Measurements from ENCODE around the gene RNF150. TPM values are rescaled to one million over a fixed set of nuclear protein-coding genes. Genes with fewer than 3 reads are reported as not detected.

The RNF150 gene
- total RNA-seq, 1 experiment from 2014 or later: 15.3 TPM

DNA sequence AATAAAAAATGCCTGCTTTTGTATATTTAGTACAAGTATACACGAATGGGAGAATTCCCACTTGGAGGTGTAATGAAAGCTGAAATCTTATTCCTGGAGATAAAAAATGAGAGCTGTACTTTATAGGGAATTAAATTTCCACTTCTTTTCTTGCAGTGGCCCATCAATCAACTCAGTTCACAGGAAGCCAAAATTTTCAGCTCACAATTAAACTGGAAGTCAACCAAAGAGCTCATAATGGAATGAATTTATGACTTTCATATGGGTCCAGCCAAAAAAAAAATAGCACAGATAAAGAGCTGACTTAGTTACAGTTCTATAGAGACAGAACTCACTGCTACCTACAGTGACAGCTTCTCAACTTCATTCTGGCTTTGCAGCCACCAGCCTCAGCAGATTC is 261.9 kb downstream of the RNF150 start:
- in situ Hi-C loops (cut with HindIII; ENCODE audit: low pct_unique_long_range_greater_than_20kb, low sequenced_read_pairs): no loop called here
- no peak for DNase-seq (ENCODE audit: low read depth, low spot score)

DNA sequence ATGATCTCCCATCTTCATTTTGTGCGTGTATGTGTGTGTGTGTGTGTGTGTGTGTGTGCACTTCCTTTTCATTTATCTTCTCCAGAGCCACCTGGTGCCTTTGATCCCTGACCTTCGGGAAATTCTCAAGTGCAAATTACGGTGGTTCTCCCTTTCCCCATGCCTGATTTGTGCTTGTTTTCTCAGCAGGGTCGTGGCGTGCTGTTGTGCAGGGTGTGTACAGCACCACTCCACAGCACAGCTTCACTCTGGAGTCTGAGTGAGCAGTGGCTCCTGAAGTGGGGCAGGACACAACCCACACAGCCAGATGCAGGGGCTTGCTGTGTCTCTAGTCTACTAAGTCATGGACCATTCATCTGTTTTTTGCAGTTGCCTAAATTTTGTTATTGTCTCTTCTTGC is 262.8 kb downstream of the RNF150 start:
- DNase-seq (ENCODE audit: low read depth, low spot score): no peak
- in situ Hi-C loops (cut with HindIII; ENCODE audit: low pct_unique_long_range_greater_than_20kb, low sequenced_read_pairs): no loop called here

DNA sequence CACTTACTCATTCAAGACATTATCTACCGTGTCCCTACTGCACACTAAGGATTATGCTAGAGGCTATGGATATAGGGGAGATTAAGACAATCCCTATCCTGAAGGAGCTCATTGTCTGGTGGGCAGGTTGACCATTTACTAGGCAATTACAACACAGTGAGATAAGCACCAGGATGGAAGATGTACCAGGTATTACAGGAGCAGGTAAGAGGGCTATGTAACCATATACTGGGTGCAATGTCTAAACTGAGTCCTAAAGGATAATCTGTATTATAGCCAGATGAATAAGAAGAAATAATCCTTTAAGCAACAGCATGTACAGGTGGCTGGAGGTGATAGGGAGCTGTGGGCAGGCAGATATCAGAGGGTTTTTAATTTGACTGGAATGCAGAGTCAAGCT is 263.8 kb downstream of the RNF150 start:
- in situ Hi-C loops (cut with HindIII; ENCODE audit: low pct_unique_long_range_greater_than_20kb, low sequenced_read_pairs): no loop called here
- no peak for DNase-seq (ENCODE audit: low read depth, low spot score)

DNA sequence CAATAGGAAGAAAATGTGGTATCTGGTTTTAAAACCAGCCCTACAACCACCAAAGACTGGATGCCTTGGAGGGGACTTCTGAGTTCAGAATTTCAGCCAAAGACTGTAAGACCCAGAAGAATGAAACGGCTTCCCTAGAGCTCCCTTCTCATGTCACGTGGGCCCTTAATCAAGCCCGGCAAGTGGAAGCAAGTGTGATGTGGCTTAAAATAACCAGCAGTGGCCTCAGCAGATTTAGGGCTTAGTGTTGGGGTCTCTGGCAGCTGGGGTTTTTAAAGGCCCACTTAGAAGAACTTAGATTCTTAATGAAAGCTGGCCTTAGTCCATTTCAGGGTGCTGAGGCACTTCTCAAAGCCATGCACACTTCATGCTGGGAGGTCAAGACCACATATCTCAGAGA is 265.9 kb downstream of the RNF150 start:
- DNase-seq (ENCODE audit: low read depth, low spot score): no peak
- in situ Hi-C loops (cut with HindIII; ENCODE audit: low pct_unique_long_range_greater_than_20kb, low sequenced_read_pairs): no loop called here

DNA sequence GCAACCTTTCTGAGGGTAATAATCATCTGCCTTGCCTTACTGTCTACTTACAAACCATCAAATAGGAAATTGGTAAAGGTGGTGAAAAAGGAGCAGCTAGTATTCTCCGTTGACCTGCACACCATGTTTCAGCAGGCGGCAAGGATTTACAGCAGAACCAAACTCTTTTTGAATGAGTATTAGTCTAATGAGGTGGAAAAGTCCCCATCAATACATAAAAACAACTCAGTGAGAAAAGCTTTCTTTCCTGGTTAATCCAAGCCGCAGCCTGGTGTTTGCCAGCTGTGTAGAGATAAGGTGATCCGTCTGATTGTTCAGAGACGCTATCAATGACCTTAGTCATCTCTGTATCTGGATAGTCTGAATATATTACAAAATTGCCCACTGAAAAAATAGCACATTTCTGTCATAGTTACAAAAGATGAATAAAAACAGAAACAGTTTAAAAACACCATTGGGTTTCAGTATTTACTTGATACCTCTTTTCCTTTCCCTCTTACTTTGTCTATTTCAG is 266.7 kb downstream of the RNF150 start:
- in situ Hi-C loops (cut with HindIII; ENCODE audit: low pct_unique_long_range_greater_than_20kb, low sequenced_read_pairs): no loop called here
- no peak for DNase-seq (ENCODE audit: low read depth, low spot score)

DNA sequence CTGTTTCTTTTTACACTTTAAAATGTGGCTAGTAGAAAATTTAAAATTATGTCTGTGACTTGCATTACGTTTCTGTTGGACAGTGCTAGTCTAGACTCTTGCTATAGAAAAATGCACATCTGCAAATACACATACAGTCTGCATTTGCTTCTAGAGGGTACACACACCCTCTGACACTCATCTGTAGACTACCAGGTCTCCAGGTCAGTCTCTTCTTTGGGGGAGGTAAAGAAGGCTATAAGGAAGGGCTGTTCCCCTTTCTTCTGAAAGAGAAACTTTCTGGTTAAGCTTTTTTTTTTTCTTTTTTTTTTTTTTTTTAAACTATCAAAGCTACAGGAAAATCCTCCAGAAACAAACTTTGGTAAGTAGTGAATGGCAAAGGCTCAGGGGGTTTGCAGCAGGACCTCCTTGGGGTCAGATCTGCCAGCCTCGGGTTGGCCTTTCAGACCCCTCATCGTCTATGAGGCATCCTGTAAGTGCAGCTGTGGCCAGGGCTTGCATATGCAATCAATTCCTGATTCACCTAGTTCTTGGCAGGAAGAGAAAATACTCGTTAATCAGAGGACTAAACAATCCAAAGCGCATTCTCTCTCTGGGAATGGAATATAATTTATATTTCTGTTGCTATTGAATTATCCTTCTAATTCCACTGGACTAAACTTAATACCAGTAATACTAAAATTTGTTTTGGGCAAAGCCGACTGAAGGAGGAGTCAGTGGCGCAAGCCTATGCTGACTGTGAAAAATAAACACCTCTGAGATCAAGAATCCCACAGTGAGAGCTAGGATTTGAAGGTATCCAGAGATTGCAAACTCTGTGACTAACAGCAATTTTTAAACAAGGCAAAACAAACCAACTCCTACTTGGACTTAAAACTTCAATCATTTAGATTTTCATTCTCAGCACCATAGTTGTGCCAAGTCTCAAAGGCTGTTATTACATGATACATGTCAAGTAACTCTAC is 267.7 kb downstream of the RNF150 start:
- in situ Hi-C loops (cut with HindIII; ENCODE audit: low pct_unique_long_range_greater_than_20kb, low sequenced_read_pairs): no loop called here

DNA sequence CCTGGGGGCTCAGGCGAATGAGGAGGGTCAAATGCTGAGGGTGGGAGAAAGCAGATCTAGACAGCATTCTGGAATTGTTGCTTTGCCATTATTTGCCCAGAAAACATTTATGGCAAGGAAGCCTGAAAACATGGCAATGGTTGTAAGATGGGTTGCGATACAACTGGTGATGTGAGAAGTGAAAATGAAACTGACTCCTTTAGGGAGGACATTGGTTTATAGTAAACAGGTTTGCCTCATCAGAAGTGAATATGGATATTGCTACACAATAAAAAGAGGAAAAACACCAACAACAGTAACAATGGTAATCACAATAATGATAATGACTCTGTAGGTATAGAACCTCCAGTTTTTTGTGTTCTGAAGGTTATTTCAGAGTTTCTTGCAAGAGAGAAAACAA is 270.1 kb downstream of the RNF150 start:
- in situ Hi-C loops (cut with HindIII; ENCODE audit: low pct_unique_long_range_greater_than_20kb, low sequenced_read_pairs): no loop called here
- no peak for DNase-seq (ENCODE audit: low read depth, low spot score)

More for the DNA sequence above, 267.7 kb downstream of the RNF150 start:
- no peak for DNase-seq (ENCODE audit: low read depth, low spot score)

DNA sequence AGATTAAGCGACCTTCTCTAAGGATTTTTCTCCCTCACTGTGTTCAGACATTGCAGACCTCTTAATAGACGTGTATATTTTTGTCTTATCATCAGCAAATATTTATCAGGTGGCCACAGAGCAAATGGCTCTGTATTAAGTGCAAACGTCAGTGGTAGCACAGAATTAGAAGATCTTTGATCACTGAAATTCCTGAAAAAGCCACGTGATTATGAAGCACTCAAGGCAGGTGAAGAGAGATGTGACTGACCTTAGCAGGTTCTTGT is 271.2 kb downstream of the RNF150 start:
- DNase-seq (ENCODE audit: low read depth, low spot score): no peak
- in situ Hi-C loops (cut with HindIII; ENCODE audit: low pct_unique_long_range_greater_than_20kb, low sequenced_read_pairs): no loop called here

DNA sequence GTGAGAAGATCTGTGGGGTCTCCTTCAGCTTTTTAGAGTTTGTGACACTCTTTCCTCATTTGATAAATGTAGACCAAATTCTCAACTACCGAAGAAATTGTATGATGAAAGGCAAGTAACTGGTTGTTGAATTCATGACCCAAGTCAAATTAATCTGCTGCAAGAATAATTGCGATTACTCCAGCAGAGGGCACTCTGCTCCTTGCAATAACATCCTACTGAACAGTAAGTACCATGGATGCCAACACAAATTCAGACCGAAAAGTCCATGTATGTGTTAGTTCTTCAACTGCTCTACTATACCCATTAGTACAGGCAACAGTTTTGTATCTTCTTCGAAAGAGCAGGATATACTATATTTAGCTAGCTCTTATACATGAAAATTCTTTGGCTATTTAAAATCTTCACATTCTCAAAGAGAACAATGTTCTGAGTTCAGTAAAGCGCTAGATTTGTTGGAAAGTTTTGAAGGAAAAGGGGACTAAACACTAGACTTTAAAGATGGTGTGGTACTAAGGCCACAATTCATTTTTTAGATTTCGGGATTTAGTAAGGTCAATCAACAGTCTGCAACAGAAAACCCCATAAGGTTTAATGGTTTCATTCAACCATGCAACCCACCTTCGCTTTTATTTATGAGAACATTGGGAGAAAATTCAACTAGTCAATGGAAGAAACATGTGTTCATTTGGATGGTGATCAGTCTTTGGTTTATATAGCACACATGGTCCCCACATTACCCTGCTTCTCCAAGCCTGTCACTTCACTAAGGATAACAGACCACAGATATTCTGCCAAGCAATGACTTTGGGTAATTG is 271.7 kb downstream of the RNF150 start:
- in situ Hi-C loops (cut with HindIII; ENCODE audit: low pct_unique_long_range_greater_than_20kb, low sequenced_read_pairs): no loop called here
- DNase-seq (ENCODE audit: low read depth, low spot score): peak; percentile 85

DNA sequence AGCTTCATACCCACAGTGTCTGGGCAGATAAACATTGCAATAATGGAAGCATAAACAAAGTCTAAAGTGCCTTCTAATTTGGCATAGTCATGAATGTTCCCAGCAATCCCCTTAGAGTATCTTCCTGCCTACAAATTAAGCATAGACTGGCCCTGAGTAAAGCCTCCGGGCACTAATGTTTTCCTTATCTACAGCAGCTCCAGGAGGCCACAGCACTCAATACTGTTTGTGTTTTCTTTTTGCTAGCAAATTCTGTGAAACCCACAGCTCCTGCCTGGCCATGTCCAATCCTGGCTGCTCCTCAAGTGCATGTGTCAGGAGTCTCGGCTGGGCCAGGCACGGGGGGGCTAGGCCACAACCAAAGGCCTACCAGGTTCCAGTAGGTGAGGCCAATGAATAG is 274.4 kb downstream of the RNF150 start:
- in situ Hi-C loops (cut with HindIII; ENCODE audit: low pct_unique_long_range_greater_than_20kb, low sequenced_read_pairs): no loop called here
- peak; percentile 1 for DNase-seq (ENCODE audit: low read depth, low spot score)

DNA sequence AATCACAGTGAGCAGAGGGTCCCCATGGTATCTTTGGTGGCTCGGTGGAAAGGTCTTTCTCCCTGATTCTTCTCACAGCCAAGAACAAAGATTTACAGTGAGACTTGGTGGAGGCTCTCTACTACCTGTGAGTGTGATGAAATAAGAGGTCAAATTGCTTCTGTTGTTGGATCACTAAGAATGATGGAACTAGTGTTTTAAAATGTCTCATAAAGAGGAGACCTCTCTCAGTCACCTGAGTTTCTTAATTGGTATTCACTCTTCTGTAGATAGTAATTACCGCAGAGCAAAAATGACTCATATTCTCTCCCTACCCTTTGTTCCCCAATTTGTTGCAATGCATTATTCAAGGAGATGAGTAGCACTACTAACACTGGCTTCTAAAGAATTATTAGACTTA is 276.2 kb downstream of the RNF150 start:
- in situ Hi-C loops (cut with HindIII; ENCODE audit: low pct_unique_long_range_greater_than_20kb, low sequenced_read_pairs): no loop called here
- DNase-seq (ENCODE audit: low read depth, low spot score): no peak

DNA sequence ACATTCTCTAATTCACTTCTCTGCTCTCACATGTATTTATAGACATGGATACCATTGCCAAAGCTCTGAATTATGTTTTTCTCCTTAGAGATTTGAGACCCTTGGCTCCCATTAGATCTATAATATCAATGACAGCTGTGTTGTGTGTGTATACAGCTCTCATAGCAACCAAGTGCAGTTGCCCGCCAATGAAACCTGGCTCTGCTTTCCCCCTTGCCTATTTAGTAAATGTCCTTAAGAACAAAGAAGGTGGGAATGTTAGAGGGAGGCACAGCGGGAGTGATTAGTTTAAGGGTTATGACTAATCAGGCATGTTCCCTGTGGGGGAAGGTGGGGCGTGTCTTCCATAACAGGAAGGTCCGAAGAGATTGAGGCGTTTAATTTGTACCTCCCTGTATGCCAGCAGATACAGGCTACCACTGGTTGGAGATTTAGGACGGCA is 276.6 kb downstream of the RNF150 start:
- in situ Hi-C loops (cut with HindIII; ENCODE audit: low pct_unique_long_range_greater_than_20kb, low sequenced_read_pairs): no loop called here
- no peak for DNase-seq (ENCODE audit: low read depth, low spot score)

DNA sequence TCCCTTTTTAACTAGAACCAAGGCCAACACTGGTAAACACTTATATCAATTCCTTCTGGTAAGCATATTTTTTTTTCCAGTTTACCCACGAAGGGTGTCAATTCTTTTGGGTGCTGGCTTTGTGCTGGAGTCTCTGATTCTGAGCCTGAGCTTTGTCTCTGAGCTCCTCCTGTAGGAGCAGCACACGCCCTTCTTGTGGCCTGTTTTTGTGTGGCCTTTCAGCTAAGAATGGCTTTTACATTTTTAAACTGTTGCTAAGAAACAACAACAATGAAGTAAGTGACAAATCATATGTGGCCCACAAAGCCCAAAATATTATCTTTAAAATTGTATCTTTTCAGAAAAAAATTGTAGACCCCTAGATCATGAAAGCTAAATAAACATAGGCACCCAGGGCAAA is 279.1 kb downstream of the RNF150 start:
- no peak for DNase-seq (ENCODE audit: low read depth, low spot score)
- in situ Hi-C loops (cut with HindIII; ENCODE audit: low pct_unique_long_range_greater_than_20kb, low sequenced_read_pairs): no loop called here

DNA sequence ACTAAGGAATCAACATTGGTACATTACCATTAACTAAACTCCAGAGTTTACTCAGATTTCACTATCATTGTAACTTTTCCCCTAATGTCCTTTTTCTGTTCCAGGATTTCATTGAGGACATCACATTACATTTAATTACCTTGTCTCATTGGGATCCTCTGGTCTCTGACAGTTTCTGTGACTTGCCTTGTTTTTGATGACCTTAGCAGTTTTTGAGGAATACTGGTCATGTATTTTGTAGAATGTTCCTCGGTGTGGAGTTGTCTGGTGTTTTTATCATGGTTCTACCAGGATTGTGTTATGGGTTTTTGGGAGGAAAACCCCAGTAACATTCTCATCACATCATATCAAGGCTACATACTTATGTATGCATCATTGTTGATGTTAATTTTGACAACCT is 281.5 kb downstream of the RNF150 start:
- no peak for DNase-seq (ENCODE audit: low read depth, low spot score)
- in situ Hi-C loops (cut with HindIII; ENCODE audit: low pct_unique_long_range_greater_than_20kb, low sequenced_read_pairs): no loop called here

DNA sequence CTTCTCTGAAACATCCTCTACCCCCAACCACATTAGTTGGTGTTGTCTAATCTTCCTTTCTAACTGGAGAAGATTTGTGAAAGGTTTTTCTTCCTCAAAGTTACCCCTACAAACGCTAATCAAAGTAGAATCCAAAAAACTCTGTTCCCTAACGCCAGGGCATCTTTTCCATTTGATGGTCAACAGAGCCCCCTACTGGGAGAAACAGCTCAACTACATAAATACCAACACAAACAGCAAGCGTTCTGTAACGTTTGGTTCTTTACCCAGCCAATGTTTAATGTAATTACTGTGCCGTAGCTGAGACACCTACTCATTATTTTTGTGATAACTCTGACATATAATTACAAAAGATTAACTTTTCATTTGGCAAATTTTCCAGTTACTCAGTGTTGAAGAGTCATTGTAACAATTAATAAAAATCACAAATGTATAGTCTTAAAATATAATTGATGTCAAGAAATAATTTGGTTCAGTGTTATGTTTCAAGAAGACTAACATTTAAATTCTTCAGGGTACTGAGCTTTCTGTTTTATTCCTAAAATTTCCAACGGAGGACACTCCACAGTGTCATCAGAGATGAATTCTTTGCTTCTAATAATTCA is 282.1 kb downstream of the RNF150 start:
- in situ Hi-C loops (cut with HindIII; ENCODE audit: low pct_unique_long_range_greater_than_20kb, low sequenced_read_pairs): no loop called here
- DNase-seq (ENCODE audit: low read depth, low spot score): peak; percentile 70

DNA sequence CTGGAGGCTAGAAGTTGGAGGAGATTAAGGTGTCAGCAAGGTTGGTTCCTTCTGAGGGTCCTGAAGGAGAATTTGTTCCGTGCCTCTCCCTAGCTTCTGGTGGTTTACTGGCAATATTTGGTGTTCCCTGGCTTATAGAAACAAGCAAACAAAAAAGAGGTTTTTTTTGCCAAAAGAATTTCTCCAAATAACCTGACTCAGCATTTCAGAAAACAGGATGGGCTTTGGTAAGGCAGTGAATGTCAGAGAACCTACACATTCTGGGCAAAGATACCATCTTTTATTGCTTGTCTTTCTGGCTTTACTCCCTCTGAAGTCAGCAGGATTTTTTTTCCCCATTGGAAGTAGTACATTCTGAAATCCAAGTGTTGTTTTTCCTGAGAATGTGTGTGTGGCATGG is 283.7 kb downstream of the RNF150 start:
- DNase-seq (ENCODE audit: low read depth, low spot score): no peak
- in situ Hi-C loops (cut with HindIII; ENCODE audit: low pct_unique_long_range_greater_than_20kb, low sequenced_read_pairs): no loop called here

DNA sequence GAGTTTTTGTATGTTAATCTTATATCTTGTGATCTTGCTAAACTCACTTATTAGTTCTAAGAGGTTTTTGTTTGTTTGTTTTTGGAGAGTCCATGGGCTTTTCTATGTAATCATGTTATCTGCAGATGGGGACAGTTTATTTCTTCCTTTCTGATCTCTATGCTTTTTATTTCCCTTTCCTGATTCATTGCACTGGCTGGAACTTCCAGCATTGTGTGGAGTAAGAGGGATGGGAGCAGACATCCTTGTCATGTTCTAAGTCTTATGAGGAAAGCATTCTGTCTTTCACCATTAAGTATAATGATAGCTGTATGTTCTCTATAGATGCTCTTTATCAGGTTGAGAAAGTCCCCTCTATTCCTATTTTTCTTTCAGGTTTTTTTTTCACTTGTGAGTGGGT is 286.5 kb downstream of the RNF150 start:
- in situ Hi-C loops (cut with HindIII; ENCODE audit: low pct_unique_long_range_greater_than_20kb, low sequenced_read_pairs): no loop called here

DNA sequence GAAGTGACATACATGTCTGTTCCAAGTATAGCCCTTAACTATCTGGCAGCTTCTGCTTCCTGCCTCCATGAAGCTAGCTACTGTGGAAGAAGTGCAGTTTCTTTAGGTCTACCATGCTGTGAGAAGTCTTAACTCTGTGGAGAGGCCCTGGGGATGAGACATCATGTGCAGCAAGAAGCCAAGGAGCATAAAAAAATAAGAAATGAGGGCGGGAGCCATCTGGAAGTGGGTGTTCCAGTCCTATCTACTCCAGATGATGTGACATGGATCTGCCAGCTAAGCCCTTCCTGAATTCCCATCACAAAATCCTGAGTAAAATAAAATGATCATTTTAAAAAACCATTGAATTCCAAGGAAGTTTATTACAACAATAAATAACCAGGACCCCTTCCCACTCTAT is 289.2 kb downstream of the RNF150 start:
- in situ Hi-C loops (cut with HindIII; ENCODE audit: low pct_unique_long_range_greater_than_20kb, low sequenced_read_pairs): no loop called here

More for the DNA sequence above, 286.5 kb downstream of the RNF150 start:
- DNase-seq (ENCODE audit: low read depth, low spot score): no peak

More for the DNA sequence above, 289.2 kb downstream of the RNF150 start:
- DNase-seq (ENCODE audit: low read depth, low spot score): no peak

Data from SK-MEL-5 (cell line).